Mesothelial cell of epicardium (in vitro differentiated cells): Measurements from ENCODE around the gene RNF208. TPM values are rescaled to one million over a fixed set of nuclear protein-coding genes. Genes with fewer than 3 reads are reported as not detected.

Source experiments
- DNase-seq, 2 experiments: peaks; one replicate each; pipeline ENCODE4 v3.0.0; 2021; ENCODE audit warnings: low spot score in 2 of 2; ENCODE audit not compliant: unreplicated experiment in 2 of 2
- H3K27ac Mint-ChIP-seq: 2 replicates; pipeline ENCODE4 v1.8.0; 2021; ENCODE audit warnings: mixed read lengths
- H3K27me3 Mint-ChIP-seq: 2 replicates; pipeline ENCODE4 v1.8.0; 2021; ENCODE audit warnings: low read depth, mixed read lengths
- H3K36me3 Mint-ChIP-seq: 2 replicates; pipeline ENCODE4 v1.8.0; 2021; ENCODE audit warnings: mixed read lengths
- H3K4me1 Mint-ChIP-seq: 2 replicates; pipeline ENCODE4 v1.8.0; 2021; ENCODE audit warnings: mixed read lengths
- H3K4me3 Mint-ChIP-seq: 2 replicates; pipeline ENCODE4 v1.8.0; 2021; ENCODE audit warnings: mild to moderate bottlenecking, moderate library complexity, mixed read lengths
- H3K9me3 Mint-ChIP-seq: 2 replicates; pipeline ENCODE4 v1.8.0; 2021; ENCODE audit warnings: mixed read lengths
- CTCF ChIP-seq: fragments of 200-600 bp; sonication (generic); IDR thresholded peaks from one replicate; pipeline ENCODE4 v1.5.0; 2021; ENCODE audit warnings: antibody characterized with exemption; ENCODE audit not compliant: unreplicated experiment
- total RNA-seq: library from RNA; stranded (reverse); gene quantifications from 3 replicates; pipeline ENCODE4 v1.2.1, GENCODE V29; 2021

RNF208 gene, protein sequence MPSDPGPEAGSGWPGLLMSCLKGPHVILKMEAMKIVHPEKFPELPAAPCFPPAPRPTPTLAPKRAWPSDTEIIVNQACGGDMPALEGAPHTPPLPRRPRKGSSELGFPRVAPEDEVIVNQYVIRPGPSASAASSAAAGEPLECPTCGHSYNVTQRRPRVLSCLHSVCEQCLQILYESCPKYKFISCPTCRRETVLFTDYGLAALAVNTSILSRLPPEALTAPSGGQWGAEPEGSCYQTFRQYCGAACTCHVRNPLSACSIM
- total RNA-seq = 13.6 to 16.0 TPM (median 13.9 TPM) in 3 replicates

- peak within 1 kb of the TSS; percentile 86 for H3K27ac Mint-ChIP-seq
- peaks cover 2% of the 10 kb centered on the region for H3K27me3 Mint-ChIP-seq
Observed at GRCh38 chr9:137222190-137223077, at the start of gene RNF208. TSS of gene RNF208 (minus strand) at chr9:137222240. CDS start at chr9:137221212, 1,028 bp downstream.

GRCh38 chr9:137271696-137272076, 49.6 kb upstream of the RNF208 start:
- DNase-seq = no peak
- Mint-ChIP-seq H3K4me3 (no peak overlapping the region), H3K9me3 (no peaks in the 10 kb centered on the region), H3K36me3 (peaks cover 12% of the 10 kb centered on the region), H3K27ac (no peak overlapping the region), H3K27me3 (no peaks in the 10 kb centered on the region), H3K4me1 (peaks cover 15% of the 10 kb centered on the region)
- no peak for TF ChIP-seq CTCF

More at GRCh38 chr9:137222190-137223077, at the start of gene RNF208:
- H3K9me3 Mint-ChIP-seq = no peaks in the 10 kb centered on the region
- H3K4me1 Mint-ChIP-seq = peaks cover 6% of the 10 kb centered on the region
- H3K4me3 Mint-ChIP-seq = peak within 1 kb of the TSS; percentile 82
- DNase-seq = peak in 1 of 2 experiments; percentile 52
- no peak for TF ChIP-seq CTCF
- H3K36me3 Mint-ChIP-seq = no peaks in the 10 kb centered on the region

DNA sequence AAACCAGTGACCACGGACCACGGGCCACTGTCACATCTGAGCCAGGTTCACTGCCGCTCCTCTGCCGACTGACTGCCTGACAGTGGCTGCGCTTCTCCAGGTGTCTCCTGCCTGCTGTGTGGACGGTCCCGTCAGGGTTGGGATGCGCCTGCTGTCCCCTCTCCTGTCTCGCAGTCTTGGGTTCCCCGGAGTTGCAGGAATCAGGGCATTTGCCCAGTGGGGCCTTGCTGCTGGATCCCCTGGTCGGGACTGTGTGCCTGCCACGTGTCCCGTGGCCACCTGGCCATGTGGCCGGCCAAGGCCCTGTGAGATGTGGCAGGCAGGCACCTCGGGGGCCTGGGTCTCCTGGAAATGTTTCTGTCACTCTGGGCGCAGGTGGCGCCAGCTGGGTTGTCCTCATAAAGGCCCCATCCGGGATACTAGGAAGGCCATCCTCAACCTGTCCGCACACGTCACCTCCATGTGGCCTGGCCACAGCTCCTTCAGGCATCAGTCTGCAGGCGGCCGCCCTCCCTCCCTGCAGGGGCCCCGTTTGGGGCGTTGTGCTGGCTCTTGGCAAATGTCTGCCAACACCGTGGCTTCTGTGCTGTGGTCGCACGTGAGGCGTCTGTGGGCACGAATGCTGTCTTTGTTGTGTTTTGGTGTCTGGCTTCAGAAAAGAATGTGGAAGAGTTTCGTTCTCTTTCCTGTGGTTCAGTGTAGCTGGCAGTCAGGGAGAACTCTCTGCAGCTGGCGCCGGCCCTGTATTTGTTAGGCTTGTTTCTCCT, 49.1 kb upstream of the RNF208 start:
- Mint-ChIP-seq H3K27ac (peak overlapping the region; percentile 39), H3K9me3 (no peaks in the 10 kb centered on the region)
- DNase-seq = no peak

DNA sequence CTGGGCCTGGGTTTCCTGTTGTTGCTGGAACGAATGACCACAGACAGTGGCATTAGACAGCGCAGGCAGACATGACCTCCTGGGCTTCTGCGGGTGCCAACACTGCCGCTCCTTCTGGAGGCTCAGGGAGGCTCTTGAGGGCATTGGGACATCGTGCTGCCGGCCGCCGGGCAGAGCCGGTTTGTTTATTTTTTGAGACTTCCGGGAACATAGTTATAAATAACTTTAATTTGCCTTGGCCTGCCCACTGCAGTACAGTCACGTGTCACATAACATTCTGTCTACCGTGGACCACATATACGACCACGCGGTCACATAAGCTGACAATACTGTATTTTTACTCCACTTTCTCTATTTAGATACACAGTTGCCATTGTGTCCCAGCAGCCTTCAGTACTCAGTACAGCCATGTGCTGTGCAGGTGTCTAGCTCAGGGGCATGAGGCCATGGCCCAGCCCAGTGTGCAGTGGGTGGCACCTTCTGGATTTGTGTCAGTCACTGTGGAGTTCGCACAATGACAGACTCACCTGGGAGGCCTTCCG, 47.3 kb upstream of the RNF208 start:
- DNase-seq = no peak
- H3K27me3 Mint-ChIP-seq = no peaks in the 10 kb centered on the region
- no peaks in the 10 kb centered on the region for H3K9me3 Mint-ChIP-seq
- H3K27ac Mint-ChIP-seq = no peak overlapping the region
- TF ChIP-seq CTCF = no peak
- H3K4me1 Mint-ChIP-seq = peaks cover under 1% of the 10 kb centered on the region
- H3K4me3 Mint-ChIP-seq = no peak overlapping the region
- peaks cover 14% of the 10 kb centered on the region for H3K36me3 Mint-ChIP-seq

More for the DNA sequence above, 49.1 kb upstream of the RNF208 start:
- Mint-ChIP-seq H3K36me3 (peaks cover 12% of the 10 kb centered on the region), H3K4me3 (no peak overlapping the region), H3K27me3 (no peaks in the 10 kb centered on the region), H3K4me1 (peaks cover 13% of the 10 kb centered on the region)
- no peak for TF ChIP-seq CTCF

- Mint-ChIP-seq H3K9me3 (no peaks in the 10 kb centered on the region), H3K4me1 (no peaks in the 10 kb centered on the region), H3K36me3 (peaks cover 14% of the 10 kb centered on the region), H3K27ac (no peak overlapping the region), H3K4me3 (no peak overlapping the region), H3K27me3 (no peaks in the 10 kb centered on the region)
- TF ChIP-seq CTCF = no peak
- no peak for DNase-seq
Observed at GRCh38 chr9:137268538-137269201, 46.6 kb upstream of the RNF208 start.
